ENCODE results near the gene SLU7. TPM values are rescaled to one million over a fixed set of nuclear protein-coding genes. Genes with fewer than 3 reads are reported as not detected.

The SLU7 gene
- polyA plus RNA-seq, 1 of the 3 experiments (the other 2 are of a cell fraction) = 22.3 TPM

DNA sequence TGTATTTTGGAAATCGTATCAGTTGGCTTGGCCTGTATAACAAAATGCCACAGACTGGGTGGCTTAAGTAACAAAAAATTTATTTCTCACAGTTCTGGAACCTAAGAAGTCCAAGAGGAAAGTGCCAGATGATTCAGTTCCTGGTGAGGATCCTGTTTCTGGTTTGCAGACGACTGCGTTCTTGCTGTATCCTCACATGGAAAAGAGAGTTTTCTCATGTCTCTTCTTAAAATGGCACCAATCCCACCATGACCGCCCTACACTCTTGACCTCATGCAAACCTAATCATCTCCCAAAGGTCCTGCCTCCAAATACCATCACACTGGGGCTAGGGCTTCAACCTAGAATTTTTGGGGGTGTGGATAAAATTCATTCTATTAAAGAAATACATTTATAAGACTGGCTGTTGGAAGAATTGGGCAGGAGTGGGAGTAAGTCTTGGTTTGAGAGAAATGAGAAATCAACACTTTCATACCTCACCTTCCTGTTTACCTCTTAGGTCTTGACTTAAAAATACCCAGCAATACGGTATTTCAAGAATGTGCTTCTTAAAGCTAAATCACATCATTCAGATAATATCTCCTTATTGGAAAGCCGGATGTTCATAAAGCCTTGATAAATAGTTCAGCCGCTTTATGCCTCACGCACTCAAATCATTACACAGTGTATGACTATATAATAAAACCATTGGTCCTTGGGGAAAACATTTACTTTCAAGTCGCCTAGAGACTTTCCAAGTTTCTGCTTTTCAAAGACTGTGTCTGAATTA, 31.5 kb upstream of the SLU7 start:
- H3K9ac ChIP-seq = no peak overlapping the region
- no peak overlapping the region for H3K27ac ChIP-seq (ENCODE audit: low read depth in 2 of 2, low read length in 1 of 2)
- H2AFZ ChIP-seq (ENCODE audit: low read depth) = no peak overlapping the region
- no peaks in the 10 kb centered on the region for H3K36me3 ChIP-seq (replicated peaks in 1 of 2; ENCODE audit: control insufficient read depth in 1 of 2, insufficient read depth in 2 of 2, low read length in 1 of 2)
- H3K27me3 ChIP-seq (ENCODE audit: insufficient read depth) = no peaks in the 10 kb centered on the region
- no peaks in the 10 kb centered on the region for H3K9me3 ChIP-seq
- H3K4me3 ChIP-seq (ENCODE audit: low read depth in 2 of 2, low read length in 1 of 2) = no peak overlapping the region
- DNase-seq = no peak
- TF ChIP-seq TAF1 (IDR thresholded peaks at IDR 0.05; ENCODE audit: borderline replicate concordance, low read depth, low read length) = no peak
- TF ChIP-seq RAD21 (IDR thresholded peaks at IDR 0.05; ENCODE audit: low read length) = no peak
- TF ChIP-seq, protein P1, sequence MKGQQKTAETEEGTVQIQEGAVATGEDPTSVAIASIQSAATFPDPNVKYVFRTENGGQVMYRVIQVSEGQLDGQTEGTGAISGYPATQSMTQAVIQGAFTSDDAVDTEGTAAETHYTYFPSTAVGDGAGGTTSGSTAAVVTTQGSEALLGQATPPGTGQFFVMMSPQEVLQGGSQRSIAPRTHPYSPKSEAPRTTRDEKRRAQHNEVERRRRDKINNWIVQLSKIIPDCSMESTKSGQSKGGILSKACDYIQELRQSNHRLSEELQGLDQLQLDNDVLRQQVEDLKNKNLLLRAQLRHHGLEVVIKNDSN (IDR thresholded peaks at IDR 0.05; ENCODE audit: borderline replicate concordance, low read depth) = no peak
- TF ChIP-seq CHD2 (IDR thresholded peaks at IDR 0.05; ENCODE audit: low read length, partially characterized antibody) = no peak
- TF ChIP-seq MEF2A (IDR thresholded peaks at IDR 0.05; ENCODE audit: borderline replicate concordance, low read depth) = no peak
- TF ChIP-seq, protein P2, sequence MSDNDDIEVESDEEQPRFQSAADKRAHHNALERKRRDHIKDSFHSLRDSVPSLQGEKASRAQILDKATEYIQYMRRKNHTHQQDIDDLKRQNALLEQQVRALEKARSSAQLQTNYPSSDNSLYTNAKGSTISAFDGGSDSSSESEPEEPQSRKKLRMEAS (IDR thresholded peaks at IDR 0.05; ENCODE audit: low read depth) = no peak
- TF ChIP-seq, protein P3, sequence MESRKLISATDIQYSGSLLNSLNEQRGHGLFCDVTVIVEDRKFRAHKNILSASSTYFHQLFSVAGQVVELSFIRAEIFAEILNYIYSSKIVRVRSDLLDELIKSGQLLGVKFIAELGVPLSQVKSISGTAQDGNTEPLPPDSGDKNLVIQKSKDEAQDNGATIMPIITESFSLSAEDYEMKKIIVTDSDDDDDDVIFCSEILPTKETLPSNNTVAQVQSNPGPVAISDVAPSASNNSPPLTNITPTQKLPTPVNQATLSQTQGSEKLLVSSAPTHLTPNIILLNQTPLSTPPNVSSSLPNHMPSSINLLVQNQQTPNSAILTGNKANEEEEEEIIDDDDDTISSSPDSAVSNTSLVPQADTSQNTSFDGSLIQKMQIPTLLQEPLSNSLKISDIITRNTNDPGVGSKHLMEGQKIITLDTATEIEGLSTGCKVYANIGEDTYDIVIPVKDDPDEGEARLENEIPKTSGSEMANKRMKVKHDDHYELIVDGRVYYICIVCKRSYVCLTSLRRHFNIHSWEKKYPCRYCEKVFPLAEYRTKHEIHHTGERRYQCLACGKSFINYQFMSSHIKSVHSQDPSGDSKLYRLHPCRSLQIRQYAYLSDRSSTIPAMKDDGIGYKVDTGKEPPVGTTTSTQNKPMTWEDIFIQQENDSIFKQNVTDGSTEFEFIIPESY (IDR thresholded peaks at IDR 0.05; ENCODE audit: borderline replicate concordance, low read depth) = no peak
- no peak for TF ChIP-seq EZH2phosphoT487 (IDR thresholded peaks at IDR 0.05; ENCODE audit: borderline replicate concordance, low read depth)
- no peak for TF ChIP-seq SIN3A (IDR thresholded peaks at IDR 0.05; ENCODE audit: borderline replicate concordance, low read depth, low read length)
- TF ChIP-seq GATA2 (CRISPR knock-in tag; IDR thresholded peaks at IDR 0.05) = no peak
- TF ChIP-seq SMC3 (IDR thresholded peaks at IDR 0.05; ENCODE audit: low read depth, low read length) = no peak
- TF ChIP-seq ELF1 (IDR thresholded peaks at IDR 0.05) = no peak
- TF ChIP-seq, protein P4, sequence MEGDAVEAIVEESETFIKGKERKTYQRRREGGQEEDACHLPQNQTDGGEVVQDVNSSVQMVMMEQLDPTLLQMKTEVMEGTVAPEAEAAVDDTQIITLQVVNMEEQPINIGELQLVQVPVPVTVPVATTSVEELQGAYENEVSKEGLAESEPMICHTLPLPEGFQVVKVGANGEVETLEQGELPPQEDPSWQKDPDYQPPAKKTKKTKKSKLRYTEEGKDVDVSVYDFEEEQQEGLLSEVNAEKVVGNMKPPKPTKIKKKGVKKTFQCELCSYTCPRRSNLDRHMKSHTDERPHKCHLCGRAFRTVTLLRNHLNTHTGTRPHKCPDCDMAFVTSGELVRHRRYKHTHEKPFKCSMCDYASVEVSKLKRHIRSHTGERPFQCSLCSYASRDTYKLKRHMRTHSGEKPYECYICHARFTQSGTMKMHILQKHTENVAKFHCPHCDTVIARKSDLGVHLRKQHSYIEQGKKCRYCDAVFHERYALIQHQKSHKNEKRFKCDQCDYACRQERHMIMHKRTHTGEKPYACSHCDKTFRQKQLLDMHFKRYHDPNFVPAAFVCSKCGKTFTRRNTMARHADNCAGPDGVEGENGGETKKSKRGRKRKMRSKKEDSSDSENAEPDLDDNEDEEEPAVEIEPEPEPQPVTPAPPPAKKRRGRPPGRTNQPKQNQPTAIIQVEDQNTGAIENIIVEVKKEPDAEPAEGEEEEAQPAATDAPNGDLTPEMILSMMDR (IDR thresholded peaks at IDR 0.05) = no peak
- TF ChIP-seq MXI1 (IDR thresholded peaks at IDR 0.05; ENCODE audit: low read depth, low read length) = no peak
- TF ChIP-seq RXRA (IDR thresholded peaks at IDR 0.05; ENCODE audit: borderline replicate concordance, low read depth) = no peak
- no peak for TF ChIP-seq POLR2AphosphoS5 (IDR thresholded peaks at IDR 0.05; ENCODE audit: low read depth, low read length)
- H4K20me1 ChIP-seq (ENCODE audit: insufficient read depth) = no peaks in the 10 kb centered on the region
- no peaks in the 10 kb centered on the region for H3K9me2 ChIP-seq
- no peak overlapping the region for H3K4me2 ChIP-seq
- H3F3A ChIP-seq (replicated peaks; ENCODE audit: insufficient read depth) = no peaks in the 10 kb centered on the region
- POLR2A ChIA-PET = no interaction called here
- 66% methylated on average over 9 of the region's 9 CpGs for WGBS (ENCODE audit: low lambda C conversion rate)
- H3K4me1 ChIP-seq (ENCODE audit: control insufficient read depth in 1 of 2, insufficient read depth in 2 of 2, low read depth in 1 of 2, low read length in 1 of 2) = no peaks in the 10 kb centered on the region
- no peaks in the 10 kb centered on the region for H3K79me2 ChIP-seq (ENCODE audit: insufficient read depth)
- CTCF ChIA-PET = interaction anchor here (0.6 kb wide), 1 partner anchor 11 kb away, joined by 5 read pairs; no protein-coding TSS in a partner anchor
